C4-2B (cell line): ENCODE data around the gene LZTR1.
"Not testable (repeated sequence)": the region's sequence is repeated elsewhere in the genome, so short reads cannot be mapped to it uniquely, and the experiment has no call there.

ENCODE experiments used
- H3K27ac ChIP-seq: fragments of 450-650 bp; 2 replicates; pipeline ENCODE4 v1.5.1; 2017
- CTCF ChIP-seq: fragments of 450-650 bp; conservative IDR thresholded peaks from 2 replicates; pipeline ENCODE4 v1.5.1; 2017; ENCODE audit warnings: mild to moderate bottlenecking
- ZFX ChIP-seq: fragments of 450-650 bp; IDR thresholded peaks from 2 replicates; pipeline ENCODE4 v1.6.1; 2017

The LZTR1 gene

GRCh38 chr22:21031545-21032036 is 49.5 kb downstream of the LZTR1 start:
- no peak overlapping the region for H3K27ac ChIP-seq
- TF ChIP-seq CTCF = no peak
- TF ChIP-seq ZFX = no peak

DNA sequence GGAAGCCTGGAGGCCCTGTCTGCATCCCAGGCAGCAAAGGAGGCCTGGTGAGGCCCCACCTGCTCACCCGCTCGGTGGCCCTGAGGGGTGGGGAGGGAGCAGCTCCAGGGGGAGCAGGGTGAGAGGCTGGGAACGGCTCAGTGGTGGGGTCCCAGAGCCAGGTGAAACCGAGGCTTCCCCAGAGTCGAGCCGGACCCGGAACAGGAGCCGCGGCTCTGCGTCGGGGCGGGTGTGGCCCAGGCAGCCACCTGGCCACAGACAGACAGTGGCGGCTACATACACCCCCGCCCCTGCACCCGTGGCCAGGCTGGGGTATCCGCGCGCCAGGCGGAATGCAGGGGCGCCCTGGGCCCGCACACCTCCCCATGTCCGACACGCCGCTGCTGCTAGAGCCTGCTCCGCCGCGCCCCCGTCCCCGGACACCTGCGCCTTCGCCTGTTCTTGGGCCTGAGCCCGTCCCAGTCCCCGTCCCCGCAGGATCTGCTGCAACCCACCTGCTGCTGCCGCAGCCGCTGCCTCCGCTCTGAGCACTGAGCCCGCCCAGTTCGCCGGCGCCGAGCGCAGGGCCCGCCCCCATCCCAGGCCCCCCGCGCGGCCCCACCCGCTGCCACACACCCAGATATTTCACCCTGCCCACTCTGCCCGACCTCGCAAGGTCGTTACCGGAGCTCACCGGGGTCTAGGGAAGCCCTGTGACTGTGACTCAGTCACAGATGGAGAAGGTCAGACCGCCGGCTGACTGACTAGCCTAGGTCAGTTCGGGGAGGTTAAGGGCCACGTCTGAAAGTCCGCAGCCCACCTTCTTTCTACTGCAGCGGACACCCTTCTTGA is 50.2 kb downstream of the LZTR1 start, which contains the start of gene SLC7A4:
TSS of gene SLC7A4 (minus strand) at position 525 of the 831 bp plus-strand sequence. CDS start 749 bp downstream, outside the sequence.
- H3K27ac ChIP-seq = no peak within 1 kb of the TSS
- TF ChIP-seq CTCF (no peak), ZFX (no peak)

- no peak for TF ChIP-seq CTCF
- TF ChIP-seq ZFX = no peak
- H3K27ac ChIP-seq = no peak overlapping the region
Measured at GRCh38 chr22:21032868-21033688, 51.0 kb downstream of the LZTR1 start.

GRCh38 chr22:21033895-21034294 is 51.8 kb downstream of the LZTR1 start:
- no peak for TF ChIP-seq CTCF
- no peak for TF ChIP-seq ZFX
- H3K27ac ChIP-seq = no peak overlapping the region

DNA sequence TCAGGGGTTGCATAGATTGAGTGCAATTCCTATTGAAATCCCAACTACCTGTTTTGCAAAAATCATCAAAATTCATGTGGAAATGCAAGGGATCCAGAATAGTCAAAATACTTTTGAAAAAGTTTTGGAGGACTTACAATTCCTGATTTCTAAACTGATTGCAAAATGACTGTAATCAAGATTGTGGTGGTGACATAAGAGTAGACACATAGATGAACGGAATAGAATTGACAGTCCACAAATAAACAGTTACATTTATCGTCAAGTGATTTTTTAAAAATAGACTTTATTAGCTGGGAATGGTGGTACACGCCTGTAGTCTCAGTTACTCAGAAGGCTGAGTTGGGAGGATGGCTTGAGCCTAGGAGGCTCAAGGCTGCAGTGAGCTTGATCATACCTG is 52.9 kb downstream of the LZTR1 start:
- TF ChIP-seq CTCF (no peak), ZFX (no peak)
- no peak overlapping the region for H3K27ac ChIP-seq

GRCh38 chr22:21038405-21038804 is 56.3 kb downstream of the LZTR1 start:
- no peak overlapping the region for H3K27ac ChIP-seq
- TF ChIP-seq ZFX (no peak), CTCF (no peak)

DNA sequence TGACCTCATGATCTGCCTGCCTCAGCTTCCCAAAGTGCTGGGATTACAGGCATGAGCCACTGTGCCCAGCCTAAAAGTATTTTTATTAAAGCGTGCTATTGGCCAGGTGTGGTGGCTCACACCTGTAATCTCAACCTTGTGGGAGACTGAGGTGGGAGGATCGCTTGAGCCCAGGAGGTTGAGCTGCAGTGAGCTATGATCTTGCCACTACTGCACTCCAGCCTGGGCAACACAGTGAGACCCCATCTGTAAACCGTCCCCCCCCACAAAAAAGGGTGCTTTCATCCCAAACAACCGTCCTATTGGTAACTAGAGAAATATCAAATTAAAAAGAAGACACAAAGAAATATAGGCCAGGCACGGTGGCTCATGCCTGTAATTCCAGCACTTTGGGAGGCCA is 57.1 kb downstream of the LZTR1 start:
- not testable (repeated sequence) for H3K27ac ChIP-seq
